IMR-90 (cell line): ENCODE data around the gene SRGAP3.

Experiments used
- CEBPB ChIP-seq: IDR thresholded peaks from 2 replicates; pipeline ENCODE4 v1.6.1; 2012; ENCODE audit warnings: low read depth, low read length, improper control_type of control experiment
- MAZ ChIP-seq: IDR thresholded peaks from 2 replicates; pipeline ENCODE4 v1.6.1; 2012; ENCODE audit warnings: low read depth, mild to moderate bottlenecking, low read length, improper control_type of control experiment, moderate library complexity, borderline replicate concordance
- MXI1 ChIP-seq: IDR thresholded peaks from 2 replicates; pipeline ENCODE4 v1.6.1; 2012; ENCODE audit warnings: low read depth, mild to moderate bottlenecking, low read length, moderate library complexity, borderline replicate concordance
- POLR2A ChIP-seq: IDR thresholded peaks from 2 replicates; pipeline ENCODE4 v1.6.1; 2012; ENCODE audit warnings: mild to moderate bottlenecking, low read depth, low read length
- SMC3 ChIP-seq: fragments of 150-350 bp; IDR thresholded peaks from 2 replicates; pipeline ENCODE4 v1.6.1; 2016; ENCODE audit warnings: low read depth, mild to moderate bottlenecking, antibody characterized with exemption, low read length, moderate library complexity
- TF ChIP-seq, protein P1 (sequence below): fragments of 150-350 bp; IDR thresholded peaks from 2 replicates; pipeline ENCODE4 v1.6.1; 2016; ENCODE audit warnings: low read depth, mild to moderate bottlenecking, low read length, moderate library complexity, borderline replicate concordance
- TF ChIP-seq, protein P2 (sequence below): conservative IDR thresholded peaks from 2 replicates; pipeline ENCODE4 v1.5.1; 2012; ENCODE audit warnings: mild to moderate bottlenecking, low read depth, low read length, improper control_type of control experiment
- TF ChIP-seq, protein P3 (sequence below): fragments of 150-350 bp; IDR thresholded peaks from 2 replicates; pipeline ENCODE4 v1.6.1; 2017; ENCODE audit warnings: mild to moderate bottlenecking, antibody characterized with exemption, low read length, low read depth

DNA sequence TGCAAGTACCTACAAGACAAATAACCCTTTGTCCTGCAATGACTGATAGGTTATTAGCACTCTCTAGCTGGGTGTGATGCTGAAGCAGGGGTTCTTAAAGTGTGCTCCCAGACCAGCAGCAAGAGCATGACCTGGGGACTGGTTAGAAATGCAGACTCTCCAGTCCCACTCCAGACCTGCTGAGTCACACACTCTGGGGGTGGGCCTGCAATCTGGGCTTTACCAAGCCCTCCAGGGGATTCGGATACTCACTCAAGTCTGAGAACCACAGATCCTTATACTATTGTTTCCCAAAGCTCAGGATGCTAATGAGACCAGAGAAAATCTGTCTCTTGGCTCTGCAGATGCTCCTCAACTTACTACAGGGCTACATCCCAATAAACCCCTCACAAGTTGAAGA, 144.0 kb downstream of the SRGAP3 start:
- no peak for TF ChIP-seq SMC3
- TF ChIP-seq, protein P1, sequence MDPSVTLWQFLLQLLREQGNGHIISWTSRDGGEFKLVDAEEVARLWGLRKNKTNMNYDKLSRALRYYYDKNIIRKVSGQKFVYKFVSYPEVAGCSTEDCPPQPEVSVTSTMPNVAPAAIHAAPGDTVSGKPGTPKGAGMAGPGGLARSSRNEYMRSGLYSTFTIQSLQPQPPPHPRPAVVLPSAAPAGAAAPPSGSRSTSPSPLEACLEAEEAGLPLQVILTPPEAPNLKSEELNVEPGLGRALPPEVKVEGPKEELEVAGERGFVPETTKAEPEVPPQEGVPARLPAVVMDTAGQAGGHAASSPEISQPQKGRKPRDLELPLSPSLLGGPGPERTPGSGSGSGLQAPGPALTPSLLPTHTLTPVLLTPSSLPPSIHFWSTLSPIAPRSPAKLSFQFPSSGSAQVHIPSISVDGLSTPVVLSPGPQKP, result no peak
- TF ChIP-seq, protein P2, sequence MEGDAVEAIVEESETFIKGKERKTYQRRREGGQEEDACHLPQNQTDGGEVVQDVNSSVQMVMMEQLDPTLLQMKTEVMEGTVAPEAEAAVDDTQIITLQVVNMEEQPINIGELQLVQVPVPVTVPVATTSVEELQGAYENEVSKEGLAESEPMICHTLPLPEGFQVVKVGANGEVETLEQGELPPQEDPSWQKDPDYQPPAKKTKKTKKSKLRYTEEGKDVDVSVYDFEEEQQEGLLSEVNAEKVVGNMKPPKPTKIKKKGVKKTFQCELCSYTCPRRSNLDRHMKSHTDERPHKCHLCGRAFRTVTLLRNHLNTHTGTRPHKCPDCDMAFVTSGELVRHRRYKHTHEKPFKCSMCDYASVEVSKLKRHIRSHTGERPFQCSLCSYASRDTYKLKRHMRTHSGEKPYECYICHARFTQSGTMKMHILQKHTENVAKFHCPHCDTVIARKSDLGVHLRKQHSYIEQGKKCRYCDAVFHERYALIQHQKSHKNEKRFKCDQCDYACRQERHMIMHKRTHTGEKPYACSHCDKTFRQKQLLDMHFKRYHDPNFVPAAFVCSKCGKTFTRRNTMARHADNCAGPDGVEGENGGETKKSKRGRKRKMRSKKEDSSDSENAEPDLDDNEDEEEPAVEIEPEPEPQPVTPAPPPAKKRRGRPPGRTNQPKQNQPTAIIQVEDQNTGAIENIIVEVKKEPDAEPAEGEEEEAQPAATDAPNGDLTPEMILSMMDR, result no peak
- TF ChIP-seq, protein P3, sequence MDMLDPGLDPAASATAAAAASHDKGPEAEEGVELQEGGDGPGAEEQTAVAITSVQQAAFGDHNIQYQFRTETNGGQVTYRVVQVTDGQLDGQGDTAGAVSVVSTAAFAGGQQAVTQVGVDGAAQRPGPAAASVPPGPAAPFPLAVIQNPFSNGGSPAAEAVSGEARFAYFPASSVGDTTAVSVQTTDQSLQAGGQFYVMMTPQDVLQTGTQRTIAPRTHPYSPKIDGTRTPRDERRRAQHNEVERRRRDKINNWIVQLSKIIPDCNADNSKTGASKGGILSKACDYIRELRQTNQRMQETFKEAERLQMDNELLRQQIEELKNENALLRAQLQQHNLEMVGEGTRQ, result no peak
- TF ChIP-seq MAZ, result no peak
- no peak for TF ChIP-seq POLR2A
- no peak for TF ChIP-seq CEBPB
- TF ChIP-seq MXI1, result no peak
